DND-41 (cell line): Measurements from ENCODE around the gene PRR36.

ENCODE experiments used
- ATAC-seq: fragments of 200-7000 bp; cut with Tn5 transposase; 3 replicates; pipeline ENCODE4 v1.9.1; 2021; ENCODE audit warnings: low read depth; ENCODE audit not compliant: insufficient read depth
- DNase-seq: peaks from one replicate; pipeline ENCODE4 v3.0.0-alpha.2; 2020
- H2AFZ ChIP-seq: 2 replicates; pipeline ENCODE4 v1.6.0; 2012; ENCODE audit warnings: low read depth, low read length
- H3K27ac ChIP-seq: 2 replicates; pipeline ENCODE4 v1.5.1; 2012; ENCODE audit warnings: low read length, inconsistent platforms
- H3K27me3 ChIP-seq: fragments of 200-600 bp; sonication (generic); 2 replicates; pipeline ENCODE4 v1.6.0; 2012; ENCODE audit warnings: low read length, mild to moderate bottlenecking, inconsistent platforms; ENCODE audit not compliant: insufficient read depth, poor library complexity
- H3K36me3 ChIP-seq: 2 replicates; pipeline ENCODE4 v1.5.1; 2012; ENCODE audit warnings: low read length, inconsistent platforms; ENCODE audit not compliant: insufficient read depth
- H3K4me1 ChIP-seq: 2 replicates; pipeline ENCODE4 v1.5.1; 2012; ENCODE audit warnings: mild to moderate bottlenecking, low read length; ENCODE audit not compliant: insufficient read depth
- H3K4me2 ChIP-seq: 2 replicates; pipeline ENCODE4 v1.6.0; 2012; ENCODE audit warnings: mild to moderate bottlenecking, moderate library complexity, low read length, inconsistent platforms; ENCODE audit not compliant: insufficient read depth
- H3K4me3 ChIP-seq, 2 experiments: fragments of 200-600 bp in 1 of 2; shearing (Covaris generic) in 1 of 2; 2 replicates each; pipeline ENCODE4 v1.5.1; 2012 to 2016; ENCODE audit warnings: inconsistent platforms in 2 of 2, low read length in 2 of 2, mild to moderate bottlenecking in 2 of 2, low read depth in 1 of 2, moderate library complexity in 1 of 2
- H3K79me2 ChIP-seq: 2 replicates; pipeline ENCODE4 v1.6.0; 2012; ENCODE audit warnings: low read length, inconsistent platforms; ENCODE audit not compliant: insufficient read depth
- H3K9ac ChIP-seq: 2 replicates; pipeline ENCODE4 v1.6.0; 2012; ENCODE audit warnings: low read depth, mild to moderate bottlenecking, inconsistent platforms, low read length, moderate library complexity
- H3K9me3 ChIP-seq: 2 replicates; pipeline ENCODE4 v1.5.1; 2012; ENCODE audit warnings: low read length, moderate library complexity, mild to moderate bottlenecking, inconsistent platforms; ENCODE audit not compliant: insufficient read depth, severe bottlenecking
- H4K20me1 ChIP-seq: 2 replicates; pipeline ENCODE4 v1.6.0; 2012; ENCODE audit warnings: low read length; ENCODE audit not compliant: insufficient read depth
- EZH2 ChIP-seq: IDR thresholded peaks from 3 replicates; pipeline ENCODE4 v1.6.1; 2012; ENCODE audit warnings: borderline replicate concordance, low read depth, mild to moderate bottlenecking, moderate library complexity, low read length, inconsistent platforms; ENCODE audit not compliant: severe bottlenecking
- TF ChIP-seq, protein P1 (sequence below): IDR thresholded peaks from 2 replicates; pipeline ENCODE4 v1.5.1; 2012; ENCODE audit warnings: borderline replicate concordance, low read length, moderate library complexity, mild to moderate bottlenecking; ENCODE audit not compliant: poor library complexity, severe bottlenecking; ENCODE audit errors: extremely low read depth

Gene PRR36

GRCh38 chr19:7856109-7856591, 18.0 kb downstream of the PRR36 start:
- Histone ChIP-seq H3K36me3 (no peaks in the 10 kb centered on the region; the same call in none of the 2 replicates), H3K79me2 (no peaks in the 10 kb centered on the region), H4K20me1 (peaks cover 2% of the 10 kb centered on the region), H3K27ac (no peak overlapping the region), H2AFZ (no peak overlapping the region), H3K4me2 (no peak overlapping the region), H3K9me3 (no peaks in the 10 kb centered on the region), H3K9ac (no peak overlapping the region), H3K4me3 (no peak overlapping the region), H3K27me3 (no peaks in the 10 kb centered on the region), H3K4me1 (no peaks in the 10 kb centered on the region)
- DNase-seq, result no peak
- TF ChIP-seq, protein P1, sequence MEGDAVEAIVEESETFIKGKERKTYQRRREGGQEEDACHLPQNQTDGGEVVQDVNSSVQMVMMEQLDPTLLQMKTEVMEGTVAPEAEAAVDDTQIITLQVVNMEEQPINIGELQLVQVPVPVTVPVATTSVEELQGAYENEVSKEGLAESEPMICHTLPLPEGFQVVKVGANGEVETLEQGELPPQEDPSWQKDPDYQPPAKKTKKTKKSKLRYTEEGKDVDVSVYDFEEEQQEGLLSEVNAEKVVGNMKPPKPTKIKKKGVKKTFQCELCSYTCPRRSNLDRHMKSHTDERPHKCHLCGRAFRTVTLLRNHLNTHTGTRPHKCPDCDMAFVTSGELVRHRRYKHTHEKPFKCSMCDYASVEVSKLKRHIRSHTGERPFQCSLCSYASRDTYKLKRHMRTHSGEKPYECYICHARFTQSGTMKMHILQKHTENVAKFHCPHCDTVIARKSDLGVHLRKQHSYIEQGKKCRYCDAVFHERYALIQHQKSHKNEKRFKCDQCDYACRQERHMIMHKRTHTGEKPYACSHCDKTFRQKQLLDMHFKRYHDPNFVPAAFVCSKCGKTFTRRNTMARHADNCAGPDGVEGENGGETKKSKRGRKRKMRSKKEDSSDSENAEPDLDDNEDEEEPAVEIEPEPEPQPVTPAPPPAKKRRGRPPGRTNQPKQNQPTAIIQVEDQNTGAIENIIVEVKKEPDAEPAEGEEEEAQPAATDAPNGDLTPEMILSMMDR, result no peak
- TF ChIP-seq EZH2, result no peak
- ATAC-seq, result no peak

GRCh38 chr19:7855426-7856108, 18.6 kb downstream of the PRR36 start:
- H3K27ac ChIP-seq, result no peak overlapping the region
- no peaks in the 10 kb centered on the region for H3K4me1 ChIP-seq
- H2AFZ ChIP-seq, result no peak overlapping the region
- no peak overlapping the region for H3K9ac ChIP-seq
- H3K79me2 ChIP-seq, result no peaks in the 10 kb centered on the region
- no peaks in the 10 kb centered on the region for H3K9me3 ChIP-seq
- no peak overlapping the region for H3K4me2 ChIP-seq
- TF ChIP-seq EZH2, result no peak
- TF ChIP-seq, protein P1, result no peak
- H3K36me3 ChIP-seq, result no peaks in the 10 kb centered on the region; the same call in none of the 2 replicates
- H3K4me3 ChIP-seq, result no peak overlapping the region
- H3K27me3 ChIP-seq, result no peaks in the 10 kb centered on the region
- ATAC-seq (no peak), DNase-seq (no peak)
- no peaks in the 10 kb centered on the region; the same call in 1 of the 2 replicates for H4K20me1 ChIP-seq

DNA sequence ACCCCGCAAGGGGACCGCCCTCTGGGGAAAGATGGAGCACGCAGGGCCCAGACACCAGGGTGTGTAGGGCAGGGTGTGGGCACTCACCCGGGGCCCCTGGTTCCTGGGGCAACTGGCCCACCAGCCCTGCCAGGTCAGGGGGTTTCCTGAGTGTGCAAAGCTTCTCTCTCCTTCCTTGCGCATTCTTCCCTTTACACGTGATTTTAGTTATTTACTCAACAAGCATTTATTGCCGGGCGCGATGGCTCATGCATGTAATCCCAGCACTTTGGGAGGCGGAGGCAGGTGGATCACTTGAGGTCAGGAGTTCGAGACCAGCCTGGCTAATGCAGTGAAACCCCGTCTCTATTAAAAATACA, 20.4 kb downstream of the PRR36 start:
- DNase-seq (no peak), ATAC-seq (no peak)
- Histone ChIP-seq H3K9ac (no peak overlapping the region), H3K27ac (no peak overlapping the region), H3K36me3 (no peaks in the 10 kb centered on the region; the same call in 1 of the 2 replicates), H2AFZ (no peak overlapping the region), H3K4me1 (no peaks in the 10 kb centered on the region), H3K4me2 (no peak overlapping the region), H3K79me2 (no peaks in the 10 kb centered on the region), H3K27me3 (no peaks in the 10 kb centered on the region), H3K4me3 (no peak overlapping the region), H4K20me1 (no peaks in the 10 kb centered on the region; the same call in none of the 2 replicates), H3K9me3 (no peaks in the 10 kb centered on the region)
- TF ChIP-seq, protein P1, result no peak
- TF ChIP-seq EZH2, result no peak
